Tibial nerve (tissue), 4 donors: ENCODE results near the gene PARD3B. TPM values are rescaled to one million over a fixed set of nuclear protein-coding genes. Genes with fewer than 3 reads are reported as not detected.

Experiments
- DNase-seq, 2 donors: peaks; one replicate each; pipeline ENCODE4 v3.0.0-alpha.2; 2019; ENCODE audit warnings: low spot score in 2 of 2
- H3K27ac ChIP-seq, 4 donors: fragments of 200-600 bp; sonication (generic) in 3 of 4; one replicate each; pipeline ENCODE4 v1.5.1; 2017 to 2019; ENCODE audit warnings: mild to moderate bottlenecking in 1 of 4
- H3K27me3 ChIP-seq, 2 donors: fragments of 200-600 bp; sonication (generic) in 1 of 2; one replicate each; pipeline versions ENCODE4 v1.5.1 to v1.6.0; 2017 to 2019
- H3K36me3 ChIP-seq, 3 donors: fragments of 200-600 bp; sonication (generic); one replicate each; pipeline ENCODE4 v1.5.1; 2018 to 2019
- H3K4me1 ChIP-seq, 4 donors: fragments of 200-600 bp; sonication (generic) in 3 of 4; one replicate each; pipeline ENCODE4 v1.5.1; 2017 to 2019
- H3K4me3 ChIP-seq, 4 donors: fragments of 200-600 bp; sonication (generic) in 3 of 4; one replicate each; pipeline ENCODE4 v1.5.1; 2017 to 2019; ENCODE audit warnings: mild to moderate bottlenecking in 1 of 4, moderate library complexity in 1 of 4
- H3K9me3 ChIP-seq, 4 donors: fragments of 200-600 bp; sonication (generic) in 3 of 4; one replicate each; pipeline ENCODE4 v1.5.1; 2017 to 2019
- EP300 ChIP-seq, 2 donors: sonication (generic); formaldehyde crosslinking; IDR thresholded peaks; one replicate each; pipeline ENCODE4 v1.6.1; 2017; ENCODE audit warnings: antibody characterized with exemption in 2 of 2, mild to moderate bottlenecking in 1 of 2
- POLR2A ChIP-seq, 2 donors: fragments of 450-650 bp; IDR thresholded peaks; one replicate each; pipeline ENCODE4 v1.6.1; 2017; ENCODE audit warnings: antibody characterized with exemption in 2 of 2, mild to moderate bottlenecking in 2 of 2, moderate library complexity in 2 of 2
- WGBS, 2 donors: methylation state at CpG; one replicate each; pipeline ENCODE4 v1.1.5; 2018; 5-methylcytosine and 5-hydroxymethylcytosine counted together
- total RNA-seq, 4 donors: library from RNA; depleted of rRNA; stranded (reverse); fragments of >200 nt; gene quantifications; one replicate each; pipeline ENCODE4 v1.1.0, GENCODE V29; 2016
- TF ChIP-seq, protein P1 (sequence below), 5 experiments: fragments of 200-600 bp in 3 of 5; fragments of 450-650 bp in 2 of 5; sonication (generic) in 3 of 5; IDR thresholded peaks; one replicate each; pipeline ENCODE4 v1.5.1; 2016 to 2019; ENCODE audit warnings: antibody characterized with exemption in 5 of 5, mild to moderate bottlenecking in 3 of 5, moderate library complexity in 2 of 5

The PARD3B gene
- total RNA-seq, 4 donors from 2014 or later = 47.4 to 101 (median 64.8) TPM

GRCh38 chr2:205557873-205558272, 1012.6 kb downstream of the PARD3B start:
- Histone ChIP-seq H3K27me3 (no peaks in the 10 kb centered on the region), H3K27ac (no peak overlapping the region), H3K4me1 (no peaks in the 10 kb centered on the region), H3K9me3 (no peaks in the 10 kb centered on the region), H3K4me3 (no peak overlapping the region), H3K36me3 (peaks cover 0 to 34% (median 0%) of the 10 kb centered on the region in 3 donors)
- WGBS, 2 donors = 96 to 97% methylated on average over 4 of the region's 4 CpGs
- no peak for DNase-seq
- TF ChIP-seq, protein P1, sequence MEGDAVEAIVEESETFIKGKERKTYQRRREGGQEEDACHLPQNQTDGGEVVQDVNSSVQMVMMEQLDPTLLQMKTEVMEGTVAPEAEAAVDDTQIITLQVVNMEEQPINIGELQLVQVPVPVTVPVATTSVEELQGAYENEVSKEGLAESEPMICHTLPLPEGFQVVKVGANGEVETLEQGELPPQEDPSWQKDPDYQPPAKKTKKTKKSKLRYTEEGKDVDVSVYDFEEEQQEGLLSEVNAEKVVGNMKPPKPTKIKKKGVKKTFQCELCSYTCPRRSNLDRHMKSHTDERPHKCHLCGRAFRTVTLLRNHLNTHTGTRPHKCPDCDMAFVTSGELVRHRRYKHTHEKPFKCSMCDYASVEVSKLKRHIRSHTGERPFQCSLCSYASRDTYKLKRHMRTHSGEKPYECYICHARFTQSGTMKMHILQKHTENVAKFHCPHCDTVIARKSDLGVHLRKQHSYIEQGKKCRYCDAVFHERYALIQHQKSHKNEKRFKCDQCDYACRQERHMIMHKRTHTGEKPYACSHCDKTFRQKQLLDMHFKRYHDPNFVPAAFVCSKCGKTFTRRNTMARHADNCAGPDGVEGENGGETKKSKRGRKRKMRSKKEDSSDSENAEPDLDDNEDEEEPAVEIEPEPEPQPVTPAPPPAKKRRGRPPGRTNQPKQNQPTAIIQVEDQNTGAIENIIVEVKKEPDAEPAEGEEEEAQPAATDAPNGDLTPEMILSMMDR (IDR thresholded peaks at IDR 0.05) = no peak
- TF ChIP-seq EP300 (IDR thresholded peaks at IDR 0.05) (no peak), POLR2A (IDR thresholded peaks at IDR 0.05) (no peak)

DNA sequence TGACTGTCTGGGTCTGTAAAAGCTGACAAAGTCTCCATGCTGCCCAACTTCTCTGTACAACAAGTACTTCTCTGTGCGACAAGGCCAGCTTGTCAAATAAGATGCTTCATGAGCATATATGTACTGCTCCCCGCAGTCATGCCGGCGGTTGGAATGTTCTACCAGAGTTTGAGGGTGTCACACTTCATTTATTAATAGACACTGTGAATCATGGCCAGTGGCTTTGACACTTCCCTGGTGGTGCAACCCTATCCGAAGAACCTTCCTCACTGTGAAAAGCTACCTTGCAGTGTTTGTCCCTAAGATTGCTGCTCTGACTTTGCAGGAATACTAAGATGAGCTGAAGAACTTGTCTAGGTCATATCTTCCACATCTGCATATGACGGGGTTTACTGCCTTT, 1016.2 kb downstream of the PARD3B start:
- Histone ChIP-seq H3K27me3 (no peaks in the 10 kb centered on the region), H3K4me1 (no peaks in the 10 kb centered on the region), H3K27ac (no peak overlapping the region), H3K4me3 (no peak overlapping the region), H3K9me3 (no peaks in the 10 kb centered on the region), H3K36me3 (peaks cover 0 to 23% (median 0%) of the 10 kb centered on the region in 3 donors)
- TF ChIP-seq EP300 (IDR thresholded peaks at IDR 0.05) (no peak), POLR2A (IDR thresholded peaks at IDR 0.05) (no peak)
- TF ChIP-seq, protein P1 (IDR thresholded peaks at IDR 0.05) = no peak
- 92% methylated on average over 6 of the region's 6 CpGs for WGBS, 2 donors
- no peak for DNase-seq

- Histone ChIP-seq H3K36me3 (peaks cover 0 to 2% (median 0%) of the 10 kb centered on the region in 3 donors), H3K4me3 (no peak overlapping the region), H3K27me3 (no peaks in the 10 kb centered on the region), H3K27ac (no peak overlapping the region), H3K4me1 (no peaks in the 10 kb centered on the region), H3K9me3 (no peaks in the 10 kb centered on the region)
- WGBS, 2 donors = 65 to 74% methylated on average over 2 of the region's 2 CpGs
- peak in 1 of 2 donors; percentile 18 for DNase-seq
- TF ChIP-seq, protein P1 (IDR thresholded peaks at IDR 0.05) = no peak
- TF ChIP-seq POLR2A (IDR thresholded peaks at IDR 0.05) = no peak
- TF ChIP-seq EP300 (IDR thresholded peaks at IDR 0.05) = no peak
These were observed 1018.4 kb downstream of the PARD3B start for GRCh38 chr2:205563646-205564045.

DNA sequence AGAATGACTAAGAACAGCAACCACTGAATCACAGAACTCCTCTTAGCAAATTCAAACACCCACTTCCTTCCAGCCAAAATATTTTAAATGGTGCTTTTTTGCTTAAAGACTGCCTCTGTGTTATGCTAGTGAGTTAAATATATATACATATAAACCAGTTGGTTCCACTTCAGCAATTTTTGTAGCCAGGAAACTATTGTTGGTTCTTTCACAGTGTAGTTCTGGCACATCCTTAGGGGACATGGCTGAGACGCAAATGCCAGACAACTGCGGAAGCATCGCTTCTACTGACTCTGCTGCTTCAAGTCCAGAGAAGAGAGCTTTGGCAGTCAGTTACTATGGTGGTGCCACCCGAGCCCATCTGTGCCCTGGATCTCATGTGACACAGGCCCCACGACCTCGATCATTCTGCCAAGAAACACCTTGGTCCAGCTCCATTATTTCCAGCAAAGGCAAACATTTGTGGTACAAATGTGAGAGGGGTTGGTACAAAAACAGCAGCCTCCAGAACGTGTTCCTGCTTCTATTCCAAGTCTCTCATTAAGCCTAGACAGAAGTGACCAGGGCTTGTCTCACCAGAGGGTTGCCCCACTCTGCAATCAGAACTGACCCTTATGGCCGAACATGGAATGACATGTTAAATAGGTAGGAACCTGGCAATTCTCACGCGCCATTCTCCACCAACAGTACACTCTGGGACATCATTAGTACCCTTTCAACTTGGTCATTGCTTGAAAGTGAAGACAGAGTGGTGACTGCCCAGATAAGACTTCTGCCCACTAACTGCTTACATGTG, 1019.3 kb downstream of the PARD3B start:
- H3K4me3 ChIP-seq = no peak overlapping the region
- no peak for DNase-seq
- no peaks in the 10 kb centered on the region for H3K27me3 ChIP-seq
- WGBS, 2 donors = 90 to 92% methylated on average over 10 of the region's 10 CpGs
- no peaks in the 10 kb centered on the region for H3K9me3 ChIP-seq
- TF ChIP-seq, protein P1 (IDR thresholded peaks at IDR 0.05) = no peak
- no peaks in the 10 kb centered on the region for H3K36me3 ChIP-seq
- H3K27ac ChIP-seq = no peak overlapping the region
- no peaks in the 10 kb centered on the region for H3K4me1 ChIP-seq

DNA sequence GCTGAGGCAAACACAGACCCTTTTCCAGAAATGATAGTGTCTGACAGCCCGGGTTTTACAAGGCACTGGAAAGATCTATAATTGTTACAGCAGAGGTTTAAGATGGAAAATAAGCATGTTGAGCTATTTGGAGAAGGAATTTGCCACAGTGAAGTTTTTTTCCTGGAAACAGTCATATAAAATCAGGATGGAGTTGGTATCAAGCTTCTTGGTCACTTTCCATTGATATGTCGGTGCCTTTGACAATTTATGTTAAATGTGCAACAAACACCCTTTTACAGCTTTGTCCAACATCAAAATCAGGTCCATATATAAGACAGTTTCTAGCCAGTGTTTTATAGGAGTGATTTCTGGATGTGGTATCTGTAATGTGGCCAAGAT, 1019.9 kb downstream of the PARD3B start:
- WGBS, 2 donors = 87 to 88% methylated on average over 2 of the region's 2 CpGs
- Histone ChIP-seq H3K27ac (no peak overlapping the region), H3K9me3 (no peaks in the 10 kb centered on the region)

More for the DNA sequence above, 1019.9 kb downstream of the PARD3B start:
- H3K36me3 ChIP-seq = no peaks in the 10 kb centered on the region
- DNase-seq = no peak
- TF ChIP-seq, protein P1 (IDR thresholded peaks at IDR 0.05) = no peak
- TF ChIP-seq POLR2A (IDR thresholded peaks at IDR 0.05) (no peak), EP300 (IDR thresholded peaks at IDR 0.05) (no peak)
- no peak overlapping the region for H3K4me3 ChIP-seq
- H3K27me3 ChIP-seq = no peaks in the 10 kb centered on the region
- no peaks in the 10 kb centered on the region for H3K4me1 ChIP-seq
